HG02571 (cell line): ENCODE results near the gene RNF7.
"Not testable (repeated sequence)": the region's sequence is repeated elsewhere in the genome, so short reads cannot be mapped to it uniquely, and the experiment has no call there.

Experiments used
- ATAC-seq: cut with Tn5 transposase; IDR thresholded peaks from one replicate; pipeline ENCODE4 v1.9.1; 2021; ENCODE audit warnings: mild to moderate bottlenecking, moderate library complexity; ENCODE audit not compliant: unreplicated experiment

The RNF7 gene

GRCh38 chr3:141777957-141778813, 40.1 kb downstream of the RNF7 start:
- no peak for ATAC-seq

- ATAC-seq: no peak
Measured at GRCh38 chr3:141779667-141780066, 41.6 kb downstream of the RNF7 start.

- ATAC-seq: no peak
Measured at GRCh38 chr3:141782386-141782932, 44.4 kb downstream of the RNF7 start.

GRCh38 chr3:141783632-141784031, 45.5 kb downstream of the RNF7 start:
- no peak for ATAC-seq

- ATAC-seq: no peak
Measured at GRCh38 chr3:141784096-141784495, 46.0 kb downstream of the RNF7 start.

- no peak for ATAC-seq
Measured at GRCh38 chr3:141784531-141784930, 46.4 kb downstream of the RNF7 start.

- no peak for ATAC-seq
Measured at GRCh38 chr3:141788149-141788548, 50.1 kb downstream of the RNF7 start.

- ATAC-seq: not testable (repeated sequence)
Measured at GRCh38 chr3:141788750-141789149, 50.7 kb downstream of the RNF7 start.

GRCh38 chr3:141789281-141789680, 51.2 kb downstream of the RNF7 start:
- ATAC-seq: no peak

GRCh38 chr3:141790171-141790570, 52.1 kb downstream of the RNF7 start:
- ATAC-seq: no peak

- no peak for ATAC-seq
Measured at GRCh38 chr3:141792495-141792894, 54.4 kb downstream of the RNF7 start.

GRCh38 chr3:141793476-141794260, 55.6 kb downstream of the RNF7 start:
- ATAC-seq: no peak

- no peak for ATAC-seq
Measured at GRCh38 chr3:141795276-141795675, 57.2 kb downstream of the RNF7 start.

GRCh38 chr3:141795741-141796080, 57.6 kb downstream of the RNF7 start:
- no peak for ATAC-seq

- ATAC-seq: peak; percentile 96
Measured at GRCh38 chr3:141796081-141796888, 58.2 kb downstream of the RNF7 start.
